Lower lobe of right lung (tissue), 2 donors: ENCODE results near the gene DIS3L2. TPM values are rescaled to one million over a fixed set of nuclear protein-coding genes. Genes with fewer than 3 reads are reported as not detected.

Experiments used
- ATAC-seq, 2 donors: fragments of 200-7000 bp; cut with Tn5 transposase; one replicate each; pipeline ENCODE4 v1.9.1; 2020 to 2022; ENCODE audit warnings: mild to moderate bottlenecking in 2 of 2, moderate library complexity in 2 of 2
- DNase-seq: peaks from one replicate; pipeline ENCODE4 v3.0.0-alpha.2; 2020
- H3K27ac ChIP-seq: fragments of 200-600 bp; one replicate; pipeline ENCODE4 v1.8.0; 2022
- H3K27me3 ChIP-seq: fragments of 200-600 bp; one replicate; pipeline ENCODE4 v1.8.0; 2022; ENCODE audit warnings: low read depth
- H3K36me3 ChIP-seq: fragments of 200-600 bp; one replicate; pipeline ENCODE4 v1.8.0; 2022; ENCODE audit warnings: mild to moderate bottlenecking
- H3K4me1 ChIP-seq: fragments of 200-600 bp; one replicate; pipeline ENCODE4 v1.8.0; 2022
- H3K4me3 ChIP-seq: fragments of 200-600 bp; one replicate; pipeline ENCODE4 v1.8.0; 2022; ENCODE audit warnings: mild to moderate bottlenecking
- H3K9me3 ChIP-seq: fragments of 200-600 bp; one replicate; pipeline ENCODE4 v1.8.0; 2022
- CTCF ChIP-seq: fragments of 200-600 bp; IDR thresholded peaks from one replicate; pipeline ENCODE4 v1.8.0; 2022; ENCODE audit warnings: antibody characterized with exemption, mild to moderate bottlenecking
- intact Hi-C: fragments of 100-400 bp; cut with DNase I; formaldehyde crosslinking; loops from one replicate; pipeline ENCODE4 v1.11.0; 2022
- total RNA-seq: library from RNA; stranded (reverse); fragmentation: NEBNext Ultra II Directional; extraction: Animal tissue kit (Norgen Biotek cat#: 25700); gene quantifications from one replicate; pipeline ENCODE4 v1.2.1, GENCODE V29; 2021
- donor health status: DM: no; HTN: yes; CAD: no; lungs with severe emphysema.

The DIS3L2 gene
- total RNA-seq, 1 donor from 2014 or later: 34.4 TPM

- Histone ChIP-seq H3K4me3 (no peak overlapping the region), H3K4me1 (no peaks in the 10 kb centered on the region), H3K27ac (no peak overlapping the region), H3K36me3 (peaks cover 14% of the 10 kb centered on the region), H3K27me3 (no peaks in the 10 kb centered on the region), H3K9me3 (no peaks in the 10 kb centered on the region)
- ATAC-seq (no peak), DNase-seq (no peak)
- intact Hi-C loops: no loop called here
- no peak for TF ChIP-seq CTCF
These were observed 329.2 kb downstream of the DIS3L2 start for GRCh38 chr2:232290668-232291067.

GRCh38 chr2:232291343-232291742 is 329.8 kb downstream of the DIS3L2 start:
- ATAC-seq (no peak), DNase-seq (no peak)
- TF ChIP-seq CTCF: no peak
- Histone ChIP-seq H3K27me3 (no peaks in the 10 kb centered on the region), H3K36me3 (peaks cover 14% of the 10 kb centered on the region), H3K4me3 (no peak overlapping the region), H3K4me1 (no peaks in the 10 kb centered on the region), H3K27ac (no peak overlapping the region), H3K9me3 (no peaks in the 10 kb centered on the region)
- intact Hi-C loops: no loop called here

- Histone ChIP-seq H3K27ac (no peak overlapping the region), H3K4me1 (no peaks in the 10 kb centered on the region), H3K4me3 (no peak overlapping the region), H3K36me3 (peaks cover 14% of the 10 kb centered on the region), H3K9me3 (no peaks in the 10 kb centered on the region), H3K27me3 (no peaks in the 10 kb centered on the region)
- DNase-seq (peak; percentile 60), ATAC-seq (peak; percentile 71 to 74)
- intact Hi-C loops: no loop called here
- TF ChIP-seq CTCF: peak; percentile 69
These were observed 331.1 kb downstream of the DIS3L2 start for GRCh38 chr2:232292395-232293154.

GRCh38 chr2:232293191-232293590 is 331.7 kb downstream of the DIS3L2 start:
- no peak for ATAC-seq
- H3K9me3 ChIP-seq: no peaks in the 10 kb centered on the region

GRCh38 chr2:232295971-232296370 is 334.5 kb downstream of the DIS3L2 start:
- H3K27ac ChIP-seq: no peak overlapping the region
- no peaks in the 10 kb centered on the region for H3K27me3 ChIP-seq
- ATAC-seq (no peak), DNase-seq (no peak)
- intact Hi-C loops: no loop called here
- TF ChIP-seq CTCF: no peak
- peaks cover 18% of the 10 kb centered on the region for H3K36me3 ChIP-seq
- H3K9me3 ChIP-seq: no peaks in the 10 kb centered on the region
- H3K4me1 ChIP-seq: no peaks in the 10 kb centered on the region
- no peak overlapping the region for H3K4me3 ChIP-seq

More at GRCh38 chr2:232293191-232293590, 331.7 kb downstream of the DIS3L2 start:
- Histone ChIP-seq H3K4me3 (no peak overlapping the region), H3K4me1 (no peaks in the 10 kb centered on the region), H3K27me3 (no peaks in the 10 kb centered on the region), H3K36me3 (peaks cover 14% of the 10 kb centered on the region), H3K27ac (no peak overlapping the region)
- DNase-seq: no peak
- intact Hi-C loops: no loop called here
- no peak for TF ChIP-seq CTCF
